GM18519 (cell line): ENCODE measurements around the gene FADS2.
"Not testable (repeated sequence)": the region's sequence is repeated elsewhere in the genome, so short reads cannot be mapped to it uniquely, and the experiment has no call there.

ENCODE experiments used
- ATAC-seq: cut with Tn5 transposase; IDR thresholded peaks from one replicate; pipeline ENCODE4 v1.9.1; 2021; ENCODE audit warnings: mild to moderate bottlenecking, moderate library complexity; ENCODE audit not compliant: unreplicated experiment, low FRiP score

FADS2 gene

GRCh38 chr11:61864814-61865775 is 37.0 kb downstream of the FADS2 start:
- no peak for ATAC-seq

GRCh38 chr11:61866231-61866957 is 38.3 kb downstream of the FADS2 start:
- ATAC-seq = no peak

- no peak for ATAC-seq
Measured at GRCh38 chr11:61866958-61867343, 38.9 kb downstream of the FADS2 start.

- ATAC-seq = no peak
Measured at GRCh38 chr11:61868571-61869428, 40.7 kb downstream of the FADS2 start.

- ATAC-seq = no peak
Measured at GRCh38 chr11:61869429-61869707, 41.3 kb downstream of the FADS2 start.

GRCh38 chr11:61869708-61870451 is 41.8 kb downstream of the FADS2 start:
- no peak for ATAC-seq

GRCh38 chr11:61870541-61871031 is 42.5 kb downstream of the FADS2 start:
- ATAC-seq = no peak

- ATAC-seq = no peak
Measured at GRCh38 chr11:61871158-61871597, 43.1 kb downstream of the FADS2 start.

- ATAC-seq = no peak
Measured at GRCh38 chr11:61872935-61873565, 45.0 kb downstream of the FADS2 start.

GRCh38 chr11:61873588-61874376 is 45.7 kb downstream of the FADS2 start:
- ATAC-seq = no peak

- ATAC-seq = no peak
Measured at GRCh38 chr11:61874377-61874809, 46.3 kb downstream of the FADS2 start.

- no peak for ATAC-seq
Measured at GRCh38 chr11:61874853-61875252, 46.8 kb downstream of the FADS2 start.

- no peak for ATAC-seq
Measured at GRCh38 chr11:61875698-61876097, 47.6 kb downstream of the FADS2 start.

- no peak for ATAC-seq
Measured at GRCh38 chr11:61879152-61879551, 51.1 kb downstream of the FADS2 start.

- no peak for ATAC-seq
Measured at GRCh38 chr11:61880031-61880430, 51.9 kb downstream of the FADS2 start.

- no peak for ATAC-seq
Measured at GRCh38 chr11:61880454-61880853, 52.4 kb downstream of the FADS2 start.

GRCh38 chr11:61881397-61881796 is 53.3 kb downstream of the FADS2 start:
- no peak for ATAC-seq

GRCh38 chr11:61882267-61882666 is 54.2 kb downstream of the FADS2 start:
- not testable (repeated sequence) for ATAC-seq

- ATAC-seq = no peak
Measured at GRCh38 chr11:61882879-61883278, 54.8 kb downstream of the FADS2 start.
